A549 (cell line): ENCODE results near the gene INPP5F. TPM values are rescaled to one million over a fixed set of nuclear protein-coding genes. Genes with fewer than 3 reads are reported as not detected.

ENCODE experiments used
- ATAC-seq, 2 experiments: fragments of 200-7000 bp in 1 of 2; fragments of >200 bp in 1 of 2; cut with Nextera tagmentation in 1 of 2; cut with Tn5 transposase in 1 of 2; 3 replicates each; pipeline versions ENCODE4 v1.8.0 to v1.9.1; 2018 to 2020; ENCODE audit warnings: mild to moderate bottlenecking in 1 of 2, moderate library complexity in 1 of 2
- CTCF ChIA-PET: fragments of 300-600 bp; sonication (Branson Sonifier 250); formaldehyde crosslinking; extraction: SDS; loops from one replicate; lab custom pipeline; 2021; ENCODE audit warnings: antibody characterized with exemption, inconsistent platforms; lab: Yijun Ruan, JAX
- POLR2A ChIA-PET: fragments of 350-600 bp; formaldehyde crosslinking; extraction: SDS; loops from one replicate; lab custom pipeline; 2021; ENCODE audit warnings: antibody characterized with exemption, inconsistent platforms; lab: Yijun Ruan, JAX
- DNase-seq, 2 experiments: peaks; one replicate each; pipeline versions ENCODE4 v3.0.0 to v3.0.0-alpha.2; 2011 to 2016; ENCODE audit warnings: low read depth in 1 of 2, low spot score in 1 of 2
- FAIRE-seq: peaks from 2 replicates; lab custom pipeline; 2011; peaks lifted over from hg19 to GRCh38; lab: Jason Lieb, UNC
- H3K27ac ChIP-seq, 2 experiments: fragments of >200 bp; sonication (Bioruptor Twin); formaldehyde crosslinking; 3 replicates each; pipeline ENCODE4 v1.5.1; 2016 to 2017
- H3K4me1 ChIP-seq: fragments of >200 bp; sonication (Bioruptor Twin); formaldehyde crosslinking; 3 replicates; pipeline ENCODE4 v1.6.1; 2016
- H3K4me2 ChIP-seq: fragments of >200 bp; sonication (Bioruptor Twin); formaldehyde crosslinking; 3 replicates; pipeline ENCODE4 v1.6.1; 2016
- H3K4me3 ChIP-seq: fragments of >200 bp; sonication (Bioruptor Twin); formaldehyde crosslinking; 3 replicates; pipeline ENCODE4 v1.5.1; 2016
- H3K9me3 ChIP-seq: fragments of >200 bp; sonication (Bioruptor Twin); formaldehyde crosslinking; 3 replicates; pipeline ENCODE4 v1.6.1; 2016
- BHLHE40 ChIP-seq: IDR thresholded peaks from 2 replicates; pipeline ENCODE4 v1.6.1; 2012; ENCODE audit warnings: low read depth, low read length, inconsistent platforms
- CBX2 ChIP-seq: fragments of 200-600 bp; sonication (generic); IDR thresholded peaks from 2 replicates; pipeline ENCODE4 v1.6.1; 2016; ENCODE audit warnings: low read depth, mild to moderate bottlenecking, borderline replicate concordance
- CEBPB ChIP-seq, 2 experiments: fragments of >200 bp in 1 of 2; sonication (Bioruptor Twin) in 1 of 2; formaldehyde crosslinking in 1 of 2; IDR thresholded peaks; 2 replicates each; pipeline ENCODE4 v1.6.1; 2012 to 2016
- CHD2 ChIP-seq: fragments of 150-350 bp; IDR thresholded peaks from 2 replicates; pipeline ENCODE4 v1.6.1; 2014; ENCODE audit warnings: low read length; ENCODE audit not compliant: partially characterized antibody
- CHD4 ChIP-seq: fragments of 200-600 bp; sonication (generic); IDR thresholded peaks from 2 replicates; pipeline ENCODE4 v1.6.1; 2016; ENCODE audit warnings: antibody characterized with exemption, mild to moderate bottlenecking, borderline replicate concordance
- FOSB ChIP-seq: fragments of 250-450 bp; sonication (Bioruptor Pico); IDR thresholded peaks from 2 replicates; pipeline ENCODE4 v1.5.0; 2020; ENCODE audit warnings: mild to moderate bottlenecking, moderate library complexity
- FOXS1 ChIP-seq: fragments of 250-450 bp; sonication (Bioruptor Pico); IDR thresholded peaks from 2 replicates; pipeline ENCODE4 v1.5.0; 2020; ENCODE audit warnings: mild to moderate bottlenecking, moderate library complexity
- HEYL ChIP-seq: fragments of 250-450 bp; sonication (Bioruptor Pico); IDR thresholded peaks from 2 replicates; pipeline ENCODE4 v1.8.0; 2021; ENCODE audit warnings: mild to moderate bottlenecking, moderate library complexity
- HOXA7 ChIP-seq: fragments of 250-450 bp; sonication (Bioruptor Pico); IDR thresholded peaks from 2 replicates; pipeline ENCODE4 v1.5.0; 2020; ENCODE audit warnings: mild to moderate bottlenecking, moderate library complexity
- HOXB5 ChIP-seq: fragments of 250-450 bp; sonication (Bioruptor Pico); IDR thresholded peaks from 2 replicates; pipeline ENCODE4 v1.5.0; 2020; ENCODE audit warnings: mild to moderate bottlenecking, moderate library complexity
- JUNB ChIP-seq: fragments of >200 bp; sonication (Bioruptor Twin); formaldehyde crosslinking; IDR thresholded peaks from 2 replicates; pipeline ENCODE4 v1.6.1; 2016
- MAZ ChIP-seq: fragments of 150-350 bp; IDR thresholded peaks from 2 replicates; pipeline ENCODE4 v1.6.1; 2014; ENCODE audit warnings: antibody characterized with exemption, low read depth, low read length, borderline replicate concordance
- MYC ChIP-seq: IDR thresholded peaks from 2 replicates; pipeline ENCODE4 v1.6.1; 2012; ENCODE audit warnings: mild to moderate bottlenecking, inconsistent platforms, low read length, improper control_type of control experiment, borderline replicate concordance
- NPAS2 ChIP-seq: fragments of 250-450 bp; sonication (Bioruptor Pico); IDR thresholded peaks from 2 replicates; pipeline ENCODE4 v1.8.0; 2022; ENCODE audit warnings: mild to moderate bottlenecking, moderate library complexity, borderline replicate concordance
- PHF8 ChIP-seq: fragments of 200-600 bp; sonication (generic); IDR thresholded peaks from 2 replicates; pipeline ENCODE4 v1.6.1; 2016; ENCODE audit warnings: low read depth, mild to moderate bottlenecking, antibody characterized with exemption, moderate library complexity, borderline replicate concordance
- RCOR1 ChIP-seq: fragments of 150-350 bp; IDR thresholded peaks from 2 replicates; pipeline ENCODE4 v1.6.1; 2014; ENCODE audit warnings: antibody characterized with exemption, low read length, low read depth
- RFX5 ChIP-seq: fragments of 450-650 bp; IDR thresholded peaks from 2 replicates; pipeline ENCODE4 v1.7.1; 2014; ENCODE audit warnings: antibody characterized with exemption, mild to moderate bottlenecking, moderate library complexity
- SMC3 ChIP-seq: fragments of >200 bp; sonication (Bioruptor Twin); formaldehyde crosslinking; IDR thresholded peaks from 3 replicates; pipeline ENCODE4 v1.6.1; 2018; ENCODE audit warnings: inconsistent platforms
- ZFP36 ChIP-seq: fragments of 450-650 bp; IDR thresholded peaks from 2 replicates; pipeline ENCODE4 v1.6.1; 2014; ENCODE audit warnings: borderline replicate concordance; ENCODE audit not compliant: partially characterized antibody
- ZNF302 ChIP-seq: fragments of 250-450 bp; sonication (Bioruptor Pico); IDR thresholded peaks from 2 replicates; pipeline ENCODE4 v1.9.0; 2021; ENCODE audit warnings: inconsistent platforms, mild to moderate bottlenecking, moderate library complexity
- WGBS: methylation state at CpG from one replicate; pipeline ENCODE4 v1.1.6; 2017; ENCODE audit errors: missing lambda C conversion rate; 5-methylcytosine and 5-hydroxymethylcytosine counted together
- polyA plus RNA-seq, 4 experiments: library from polyadenylated mRNA; depleted of rRNA in 3 of 4; stranded (reverse); fragments of >200 nt; fragmentation: RNase III in 1 of 4; extraction: RNeasy Plus Mini Kit Qiagen cat#74134 plus additional on column Dnase treatment in 1 of 4; gene quantifications; 2 replicates in 3 of 4; 3 replicates in 1 of 4; pipeline ENCODE4 v1.2.3, GENCODE V29; 2011 to 2017
- TF ChIP-seq, protein P1 (sequence below): IDR thresholded peaks from 2 replicates; pipeline ENCODE4 v1.6.1; 2012
- TF ChIP-seq, protein P2 (sequence below): fragments of 250-450 bp; sonication (Bioruptor Pico); IDR thresholded peaks from 2 replicates; pipeline ENCODE4 v1.5.0; 2021; ENCODE audit warnings: mild to moderate bottlenecking, moderate library complexity, borderline replicate concordance
- TF ChIP-seq, protein P3 (sequence below): fragments of 250-450 bp; sonication (Bioruptor Pico); IDR thresholded peaks from 2 replicates; pipeline ENCODE4 v1.5.0; 2020; ENCODE audit warnings: low read depth, mild to moderate bottlenecking, moderate library complexity
- TF ChIP-seq, protein P4 (sequence below): fragments of 150-350 bp; IDR thresholded peaks from 2 replicates; pipeline ENCODE4 v1.6.1; 2014; ENCODE audit warnings: low read depth, mild to moderate bottlenecking, low read length
- TF ChIP-seq, protein P5 (sequence below): fragments of 450-650 bp; IDR thresholded peaks from 2 replicates; pipeline ENCODE4 v1.6.1; 2014; ENCODE audit warnings: antibody characterized with exemption
- TF ChIP-seq, protein P6 (sequence below): fragments of >200 bp; sonication (Bioruptor Twin); formaldehyde crosslinking; IDR thresholded peaks from 2 replicates; pipeline ENCODE4 v1.6.1; 2016

INPP5F gene
- polyA plus RNA-seq, 2 of the 4 experiments (the other 2 are of a cell fraction) = 5.6 to 7.7 TPM

DNA sequence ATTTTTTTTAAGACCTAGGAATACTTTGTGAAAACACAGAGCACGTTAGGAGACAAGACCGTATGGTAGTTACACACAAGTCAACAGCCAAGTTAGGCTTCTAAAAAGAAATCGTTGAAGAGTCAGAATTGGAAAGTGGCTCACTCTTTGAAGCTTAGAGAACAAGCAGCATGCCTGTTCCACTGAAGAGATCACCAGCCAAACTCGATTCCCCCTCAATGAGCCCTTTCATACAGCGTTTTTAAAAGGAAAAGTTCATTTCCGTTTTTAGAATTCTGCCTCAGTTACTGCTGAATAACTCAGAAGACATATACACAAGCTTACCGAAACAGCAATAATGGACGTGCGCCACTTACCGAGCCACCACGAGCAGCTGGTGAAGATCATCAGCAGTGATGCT is 105.8 kb downstream of the INPP5F start:
- TF ChIP-seq, protein P1, sequence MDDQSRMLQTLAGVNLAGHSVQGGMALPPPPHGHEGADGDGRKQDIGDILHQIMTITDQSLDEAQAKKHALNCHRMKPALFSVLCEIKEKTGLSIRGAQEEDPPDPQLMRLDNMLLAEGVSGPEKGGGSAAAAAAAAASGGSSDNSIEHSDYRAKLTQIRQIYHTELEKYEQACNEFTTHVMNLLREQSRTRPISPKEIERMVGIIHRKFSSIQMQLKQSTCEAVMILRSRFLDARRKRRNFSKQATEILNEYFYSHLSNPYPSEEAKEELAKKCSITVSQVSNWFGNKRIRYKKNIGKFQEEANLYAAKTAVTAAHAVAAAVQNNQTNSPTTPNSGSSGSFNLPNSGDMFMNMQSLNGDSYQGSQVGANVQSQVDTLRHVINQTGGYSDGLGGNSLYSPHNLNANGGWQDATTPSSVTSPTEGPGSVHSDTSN = no peak
- TF ChIP-seq, protein P2, sequence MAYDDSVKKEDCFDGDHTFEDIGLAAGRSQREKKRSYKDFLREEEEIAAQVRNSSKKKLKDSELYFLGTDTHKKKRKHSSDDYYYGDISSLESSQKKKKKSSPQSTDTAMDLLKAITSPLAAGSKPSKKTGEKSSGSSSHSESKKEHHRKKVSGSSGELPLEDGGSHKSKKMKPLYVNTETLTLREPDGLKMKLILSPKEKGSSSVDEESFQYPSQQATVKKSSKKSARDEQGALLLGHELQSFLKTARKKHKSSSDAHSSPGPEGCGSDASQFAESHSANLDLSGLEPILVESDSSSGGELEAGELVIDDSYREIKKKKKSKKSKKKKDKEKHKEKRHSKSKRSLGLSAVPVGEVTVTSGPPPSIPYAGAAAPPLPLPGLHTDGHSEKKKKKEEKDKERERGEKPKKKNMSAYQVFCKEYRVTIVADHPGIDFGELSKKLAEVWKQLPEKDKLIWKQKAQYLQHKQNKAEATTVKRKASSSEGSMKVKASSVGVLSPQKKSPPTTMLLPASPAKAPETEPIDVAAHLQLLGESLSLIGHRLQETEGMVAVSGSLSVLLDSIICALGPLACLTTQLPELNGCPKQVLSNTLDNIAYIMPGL (CRISPR knock-in tag) = no peak
- TF ChIP-seq CHD2 = no peak
- no peak for TF ChIP-seq HOXA7
- TF ChIP-seq HOXB5 (CRISPR knock-in tag) = no peak
- no peak for TF ChIP-seq CBX2
- no peak for TF ChIP-seq NPAS2 (CRISPR knock-in tag)
- no peak for TF ChIP-seq ZNF302 (CRISPR knock-in tag)
- TF ChIP-seq, protein P3, sequence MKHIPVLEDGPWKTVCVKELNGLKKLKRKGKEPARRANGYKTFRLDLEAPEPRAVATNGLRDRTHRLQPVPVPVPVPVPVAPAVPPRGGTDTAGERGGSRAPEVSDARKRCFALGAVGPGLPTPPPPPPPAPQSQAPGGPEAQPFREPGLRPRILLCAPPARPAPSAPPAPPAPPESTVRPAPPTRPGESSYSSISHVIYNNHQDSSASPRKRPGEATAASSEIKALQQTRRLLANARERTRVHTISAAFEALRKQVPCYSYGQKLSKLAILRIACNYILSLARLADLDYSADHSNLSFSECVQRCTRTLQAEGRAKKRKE (CRISPR knock-in tag) = no peak
- TF ChIP-seq RCOR1 = no peak
- Histone ChIP-seq H3K27ac (no peak overlapping the region), H3K9me3 (no peaks in the 10 kb centered on the region), H3K4me1 (0 out of 3 replicates have a peak, but pooled peaks cover 4% of the 10 kb centered on the region), H3K4me2 (no peak overlapping the region), H3K4me3 (no peak overlapping the region)
- ChIA-PET POLR2A (no interaction called here), CTCF (interaction anchor here (1.3 to 3.3 kb wide), 4 partner anchors 9 to 223 kb away, joined by 3 to 14 read pairs (median 5); no protein-coding TSS in a partner anchor)
- no peak for DNase-seq
- no peak for ATAC-seq
- WGBS = 84% methylated on average over 11 of the region's 11 CpGs
- no peak for FAIRE-seq

DNA sequence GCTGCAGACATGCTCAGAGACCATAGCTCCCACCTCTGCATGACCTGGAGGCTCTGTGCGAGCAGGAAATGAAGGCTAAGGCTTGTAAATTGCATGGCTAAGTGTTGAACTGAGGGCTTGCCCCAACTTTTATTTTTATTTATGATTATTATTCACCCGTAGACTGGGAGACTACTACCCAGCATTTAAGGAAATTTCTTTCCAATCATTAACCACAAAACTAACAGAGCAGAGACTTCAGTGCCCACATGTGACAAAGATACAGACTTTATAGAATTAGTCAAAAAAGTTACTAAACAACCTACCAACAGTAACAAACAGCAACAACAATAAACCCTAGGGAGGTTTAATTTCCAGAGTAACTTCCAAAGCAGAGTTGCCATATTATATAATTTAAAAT is 107.1 kb downstream of the INPP5F start:
- 74% methylated on average over 2 of the region's 2 CpGs for WGBS
- ChIA-PET CTCF (no interaction called here), POLR2A (no interaction called here)
- H3K4me2 ChIP-seq = no peak overlapping the region
- TF ChIP-seq MAZ = no peak
- no peak for TF ChIP-seq JUNB
- TF ChIP-seq BHLHE40 = no peak
- no peak for TF ChIP-seq HEYL (CRISPR knock-in tag)
- TF ChIP-seq ZFP36 = no peak
- no peak for TF ChIP-seq CHD4
- no peak for TF ChIP-seq PHF8
- TF ChIP-seq RFX5 = no peak
- no peak for TF ChIP-seq FOXS1 (CRISPR knock-in tag)
- TF ChIP-seq, protein P2 (CRISPR knock-in tag) = no peak
- TF ChIP-seq CHD2 = no peak
- TF ChIP-seq, protein P4, sequence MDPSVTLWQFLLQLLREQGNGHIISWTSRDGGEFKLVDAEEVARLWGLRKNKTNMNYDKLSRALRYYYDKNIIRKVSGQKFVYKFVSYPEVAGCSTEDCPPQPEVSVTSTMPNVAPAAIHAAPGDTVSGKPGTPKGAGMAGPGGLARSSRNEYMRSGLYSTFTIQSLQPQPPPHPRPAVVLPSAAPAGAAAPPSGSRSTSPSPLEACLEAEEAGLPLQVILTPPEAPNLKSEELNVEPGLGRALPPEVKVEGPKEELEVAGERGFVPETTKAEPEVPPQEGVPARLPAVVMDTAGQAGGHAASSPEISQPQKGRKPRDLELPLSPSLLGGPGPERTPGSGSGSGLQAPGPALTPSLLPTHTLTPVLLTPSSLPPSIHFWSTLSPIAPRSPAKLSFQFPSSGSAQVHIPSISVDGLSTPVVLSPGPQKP = no peak
- TF ChIP-seq SMC3 = no peak
- TF ChIP-seq MYC = no peak
- TF ChIP-seq CEBPB (IDR thresholded peaks at IDR 0.05) = no peak
- TF ChIP-seq FOSB (CRISPR knock-in tag) = no peak
- TF ChIP-seq RCOR1 = no peak
- TF ChIP-seq, protein P5, sequence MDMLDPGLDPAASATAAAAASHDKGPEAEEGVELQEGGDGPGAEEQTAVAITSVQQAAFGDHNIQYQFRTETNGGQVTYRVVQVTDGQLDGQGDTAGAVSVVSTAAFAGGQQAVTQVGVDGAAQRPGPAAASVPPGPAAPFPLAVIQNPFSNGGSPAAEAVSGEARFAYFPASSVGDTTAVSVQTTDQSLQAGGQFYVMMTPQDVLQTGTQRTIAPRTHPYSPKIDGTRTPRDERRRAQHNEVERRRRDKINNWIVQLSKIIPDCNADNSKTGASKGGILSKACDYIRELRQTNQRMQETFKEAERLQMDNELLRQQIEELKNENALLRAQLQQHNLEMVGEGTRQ = no peak
- TF ChIP-seq, protein P6, sequence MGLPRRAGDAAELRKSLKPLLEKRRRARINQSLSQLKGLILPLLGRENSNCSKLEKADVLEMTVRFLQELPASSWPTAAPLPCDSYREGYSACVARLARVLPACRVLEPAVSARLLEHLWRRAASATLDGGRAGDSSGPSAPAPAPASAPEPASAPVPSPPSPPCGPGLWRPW = no peak
- no peak for DNase-seq
- H3K4me3 ChIP-seq = no peak overlapping the region
- 0 out of 3 replicates have a peak, but pooled peaks cover 8% of the 10 kb centered on the region for H3K4me1 ChIP-seq
- ATAC-seq = no peak
- H3K27ac ChIP-seq = no peak overlapping the region
- no peak for FAIRE-seq
- no peaks in the 10 kb centered on the region for H3K9me3 ChIP-seq
